ENCODE data around the gene PGBD1.

Gene PGBD1

DNA sequence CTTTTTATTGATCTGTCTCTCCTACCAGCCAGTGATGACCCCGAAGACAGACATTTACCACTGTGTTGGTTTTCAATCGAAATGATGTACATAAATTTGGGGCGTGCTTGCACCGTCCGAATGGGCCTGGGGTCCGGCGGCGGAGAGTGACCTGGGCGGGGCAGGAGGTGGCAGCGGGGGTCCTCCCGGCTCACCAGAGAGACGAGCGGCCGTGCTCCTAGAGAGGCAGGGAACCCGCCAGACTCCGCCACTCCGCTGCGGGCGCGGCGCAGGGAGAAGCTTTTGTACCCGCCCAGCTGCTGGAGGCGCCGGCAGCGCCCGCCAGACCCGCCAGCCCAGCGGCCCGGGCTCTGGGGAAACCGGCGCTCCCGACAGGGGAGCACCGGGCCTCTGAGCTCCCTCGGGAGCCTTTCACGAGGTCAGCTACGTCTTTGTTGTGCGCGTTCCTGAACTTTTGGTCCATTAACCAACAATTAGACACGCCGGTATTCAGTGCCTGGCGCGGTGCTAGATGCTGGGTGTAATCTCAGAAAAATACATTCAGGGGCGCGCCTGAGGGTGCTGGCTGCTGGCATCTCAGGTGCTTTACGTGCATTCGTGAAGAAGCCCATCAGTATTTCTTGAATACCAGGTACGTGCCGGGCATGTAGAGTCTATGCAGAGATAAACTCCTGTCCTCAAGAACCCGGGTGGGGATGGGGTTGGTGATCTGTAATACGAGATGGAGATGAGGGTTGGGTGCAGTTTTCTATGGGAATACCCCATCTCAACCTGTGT lies at the start of gene PGBD1:
Gene PGBD1 (plus strand): TSS at position 285 of the 777 bp plus-strand sequence. CDS start 2,242 bp downstream, outside the sequence.
- peak; percentile 49 for DNase-seq (ENCODE audit: low read depth)

DNA sequence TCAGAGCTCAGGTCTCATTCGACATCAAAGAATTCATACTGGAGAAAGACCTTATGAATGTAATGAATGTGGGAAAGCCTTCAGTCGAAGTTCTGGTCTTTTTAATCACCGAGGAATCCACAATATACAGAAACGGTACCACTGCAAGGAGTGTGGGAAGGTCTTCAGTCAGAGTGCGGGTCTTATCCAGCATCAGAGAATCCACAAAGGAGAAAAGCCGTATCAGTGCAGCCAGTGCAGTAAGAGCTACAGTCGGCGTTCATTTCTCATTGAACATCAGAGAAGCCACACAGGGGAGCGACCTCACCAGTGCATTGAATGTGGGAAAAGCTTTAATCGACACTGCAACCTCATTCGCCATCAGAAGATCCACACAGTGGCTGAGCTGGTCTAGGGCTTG lies 48.6 kb upstream of the PGBD1 start:
- DNase-seq (ENCODE audit: low read depth), result no peak

DNA sequence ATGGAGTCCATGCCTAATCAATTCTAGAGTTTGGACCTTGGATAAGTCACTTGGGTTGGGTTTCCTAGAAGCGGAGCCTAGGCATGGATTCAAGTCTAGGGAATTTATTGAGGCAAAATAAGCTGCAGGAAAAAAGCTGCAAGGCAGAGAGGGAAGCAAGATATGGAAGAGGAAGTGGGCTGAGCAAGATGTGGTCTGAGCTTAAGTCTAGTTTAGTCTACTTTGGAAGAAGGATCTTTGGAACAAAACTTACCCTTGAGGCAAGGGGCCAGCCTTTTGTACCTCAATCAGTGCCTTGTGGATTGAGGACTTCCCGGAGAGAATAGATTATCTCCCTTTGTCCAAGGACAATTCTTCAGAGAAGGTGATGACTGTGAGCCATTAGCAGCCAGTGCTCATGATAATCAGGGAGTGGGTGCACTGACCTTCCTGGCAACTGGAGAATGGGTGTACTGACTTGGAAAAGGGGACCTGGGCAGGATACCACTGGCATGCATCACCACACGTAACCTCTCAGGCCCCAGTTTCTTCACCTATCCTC lies 45.4 kb upstream of the PGBD1 start:
- no peak for DNase-seq (ENCODE audit: low read depth)

- no peak for DNase-seq (ENCODE audit: low read depth)
Measured at GRCh38 chr6:28239636-28240035, 41.7 kb upstream of the PGBD1 start.

- DNase-seq (ENCODE audit: low read depth), result no peak
Measured at GRCh38 chr6:28240471-28240870, 40.9 kb upstream of the PGBD1 start.

DNA sequence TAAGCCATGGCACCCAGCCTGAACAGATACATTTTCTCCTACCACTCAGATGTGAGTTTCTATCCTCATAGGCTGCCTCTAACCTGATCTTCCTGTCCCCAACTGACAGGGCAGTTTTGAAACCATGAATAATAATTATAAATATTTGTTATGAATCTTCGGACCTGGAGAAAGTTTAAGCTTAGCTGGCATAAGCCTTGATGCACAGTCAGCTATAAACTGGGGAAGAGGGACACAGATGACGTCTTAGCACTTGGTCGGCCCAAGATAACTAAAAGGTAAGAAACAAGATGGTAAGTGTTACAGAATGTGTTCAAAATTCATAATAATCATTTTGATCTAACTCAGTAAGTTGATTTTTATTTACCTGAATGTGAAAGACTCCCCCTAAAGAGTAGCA lies 37.4 kb upstream of the PGBD1 start:
- no peak for DNase-seq (ENCODE audit: low read depth)

DNA sequence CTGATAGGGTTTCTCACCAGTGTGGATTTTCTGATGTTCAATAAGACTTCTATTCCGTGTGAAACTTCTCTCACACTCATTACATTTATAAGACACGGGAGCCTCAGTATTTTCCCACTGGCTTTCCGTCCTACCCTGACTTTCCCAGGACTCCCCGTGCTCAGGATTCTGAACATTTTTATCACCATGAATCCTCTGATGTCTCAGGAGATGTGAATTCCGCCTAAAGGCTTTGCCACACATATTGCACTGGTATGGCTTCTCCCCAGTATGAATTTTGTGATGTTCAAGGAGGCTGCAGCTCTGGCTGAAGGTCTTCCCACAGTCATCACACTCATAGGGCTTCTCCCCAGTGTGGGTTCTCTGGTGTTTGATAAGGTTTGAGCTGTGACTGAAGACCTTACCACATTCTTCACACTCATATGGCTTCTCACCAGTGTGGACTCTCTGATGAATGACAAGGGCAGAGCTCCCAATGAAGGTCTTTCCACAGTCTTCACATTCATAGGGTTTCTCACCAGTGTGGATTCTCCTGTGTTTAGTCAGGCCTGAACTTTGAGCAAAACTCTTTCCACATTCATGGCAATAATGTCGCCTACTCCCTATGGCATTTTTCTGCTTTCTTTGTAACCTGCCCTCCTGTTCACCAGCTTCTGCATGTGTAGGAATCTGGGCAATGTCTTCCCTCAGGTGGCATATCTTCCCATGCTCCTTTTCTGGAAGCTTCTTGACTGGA lies 36.0 kb upstream of the PGBD1 start:
- no peak for DNase-seq (ENCODE audit: low read depth)

- DNase-seq (ENCODE audit: low read depth), result no peak
Measured at GRCh38 chr6:28248916-28249315, 32.5 kb upstream of the PGBD1 start.

- no peak for DNase-seq (ENCODE audit: low read depth)
Measured at GRCh38 chr6:28250747-28251146, 30.6 kb upstream of the PGBD1 start.

DNA sequence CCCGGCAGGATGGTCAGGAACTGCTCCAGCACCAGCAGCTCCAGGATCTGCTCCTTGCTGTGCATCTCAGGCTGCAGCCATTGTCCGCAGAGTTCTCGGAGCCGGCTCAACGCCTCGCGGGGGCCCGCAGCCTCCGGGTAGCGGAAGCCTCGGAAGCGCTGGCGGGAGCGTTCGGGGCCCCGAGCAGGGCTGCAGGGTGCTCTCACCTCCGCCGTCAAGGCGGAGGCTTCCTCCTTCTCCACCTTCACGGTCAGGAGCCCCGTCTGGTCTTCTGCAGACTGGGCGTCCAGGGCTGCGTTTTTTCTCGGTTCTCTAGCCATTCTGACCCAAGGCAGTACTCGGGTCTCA lies 29.7 kb upstream of the PGBD1 start:
- DNase-seq (ENCODE audit: low read depth), result peak; percentile 8

DNA sequence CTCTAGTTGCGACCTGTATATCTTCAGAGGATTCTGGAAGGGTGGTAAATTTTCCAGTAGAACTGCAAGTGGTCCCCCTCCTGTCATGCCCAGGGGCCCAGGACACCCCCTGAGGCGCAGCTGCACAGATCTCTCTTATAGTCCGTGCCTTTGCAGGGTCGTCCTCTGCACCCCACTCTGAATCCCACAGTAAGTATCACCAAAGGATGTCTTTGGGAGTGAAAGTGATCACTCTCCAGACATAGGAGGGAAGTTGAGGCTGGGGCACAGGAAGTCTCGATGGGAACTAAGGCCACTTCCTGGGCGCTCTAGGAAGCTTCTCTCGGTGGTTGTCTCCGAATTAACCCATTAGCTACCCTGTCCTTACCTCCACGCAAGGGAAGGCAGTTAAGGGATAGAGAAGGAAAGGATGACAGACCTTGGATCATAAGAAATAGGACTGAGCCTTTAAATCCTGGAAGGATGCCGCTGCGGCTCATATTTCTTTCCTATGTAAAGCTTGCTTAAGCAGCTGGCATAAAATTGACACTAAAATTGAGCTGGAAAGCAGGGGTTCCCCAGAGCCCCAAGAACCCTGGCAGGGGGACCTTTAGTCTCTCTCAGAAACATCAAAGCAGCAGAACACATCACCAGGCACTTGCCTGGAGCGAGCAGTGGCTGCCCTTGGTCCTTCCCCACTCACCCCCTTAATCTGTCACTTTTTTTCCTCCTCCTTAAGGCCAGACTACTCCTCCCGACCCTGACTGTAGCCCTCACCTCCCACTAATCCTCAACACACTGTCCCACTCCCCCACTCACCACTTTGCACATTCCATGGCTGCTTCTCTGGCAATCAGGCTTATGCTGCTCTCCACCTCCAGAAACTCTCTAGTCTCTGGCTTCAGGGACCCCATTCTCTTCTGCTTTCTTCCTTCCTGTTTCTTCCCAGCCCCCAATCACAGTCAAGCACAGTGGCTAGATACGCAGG lies 29.1 kb upstream of the PGBD1 start, which contains the start of gene ZKSCAN4:
Gene ZKSCAN4 (minus strand): TSS at position 261 of the 967 bp plus-strand sequence. CDS start 289 bp downstream, outside the sequence.
- DNase-seq (ENCODE audit: low read depth), result peak; percentile 64

DNA sequence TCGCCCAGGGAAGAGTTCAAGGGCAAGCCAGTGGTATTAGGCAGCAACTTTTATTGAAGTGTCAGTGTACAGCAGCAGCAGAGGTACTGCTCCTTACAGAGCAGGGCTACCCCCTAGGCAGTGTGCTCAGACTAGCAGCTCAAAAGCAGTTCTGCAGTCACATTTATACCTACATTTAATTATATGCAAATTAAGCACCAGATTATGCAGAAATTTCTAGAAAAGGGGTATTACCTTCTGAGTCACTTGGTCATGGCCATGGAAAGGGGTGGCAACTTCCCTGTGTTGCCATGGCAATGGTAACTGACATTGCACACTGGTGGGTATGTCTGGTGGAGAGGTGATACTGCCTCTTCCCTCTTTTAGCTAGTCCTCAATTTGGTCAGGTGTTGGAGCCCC lies 27.3 kb upstream of the PGBD1 start:
- no peak for DNase-seq (ENCODE audit: low read depth)

DNA sequence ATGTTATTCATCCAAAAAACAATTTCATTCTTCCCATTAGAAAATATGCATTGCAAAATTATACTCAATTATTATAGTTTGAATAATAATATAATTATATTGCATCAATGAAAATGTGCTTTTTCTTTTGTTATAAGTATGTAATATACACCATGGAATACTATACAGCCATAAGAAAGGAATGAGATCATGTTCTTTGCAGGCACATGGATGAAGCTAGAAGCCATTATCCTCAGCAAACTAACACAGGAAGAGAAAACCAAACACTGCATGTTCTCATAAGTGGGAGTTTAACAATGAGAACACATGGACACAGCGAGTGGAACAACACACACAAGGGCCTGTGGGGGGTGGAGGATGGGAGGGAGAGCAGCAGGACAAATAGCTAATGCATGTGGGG lies 24.3 kb upstream of the PGBD1 start:
- DNase-seq (ENCODE audit: low read depth), result no peak

GRCh38 chr6:28258877-28259777 lies 22.2 kb upstream of the PGBD1 start, which contains the start of gene NKAPL:
Gene NKAPL (plus strand): TSS chr6:28259297. CDS start chr6:28259372, 75 bp downstream.
- DNase-seq (ENCODE audit: low read depth), result peak; percentile 71

DNA sequence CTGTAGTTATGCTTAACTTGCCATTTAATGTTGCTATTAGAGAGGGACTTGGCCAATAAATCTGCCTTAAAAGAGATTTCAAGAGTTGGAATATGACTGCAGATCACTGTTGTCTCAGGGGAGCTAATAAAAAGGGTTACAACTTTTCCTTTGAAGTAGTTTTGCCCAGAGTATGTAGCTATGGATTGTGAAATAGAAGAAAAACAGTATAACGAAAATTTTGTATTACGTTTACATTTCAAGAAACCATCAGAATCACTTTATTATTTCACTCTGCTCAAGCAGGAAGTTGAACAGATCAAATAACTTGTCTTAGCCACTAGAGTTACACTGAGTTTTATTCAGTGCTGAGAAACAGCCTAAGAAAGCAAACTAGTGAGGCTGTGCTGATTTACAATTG lies 17.4 kb upstream of the PGBD1 start:
- no peak for DNase-seq (ENCODE audit: low read depth)

DNA sequence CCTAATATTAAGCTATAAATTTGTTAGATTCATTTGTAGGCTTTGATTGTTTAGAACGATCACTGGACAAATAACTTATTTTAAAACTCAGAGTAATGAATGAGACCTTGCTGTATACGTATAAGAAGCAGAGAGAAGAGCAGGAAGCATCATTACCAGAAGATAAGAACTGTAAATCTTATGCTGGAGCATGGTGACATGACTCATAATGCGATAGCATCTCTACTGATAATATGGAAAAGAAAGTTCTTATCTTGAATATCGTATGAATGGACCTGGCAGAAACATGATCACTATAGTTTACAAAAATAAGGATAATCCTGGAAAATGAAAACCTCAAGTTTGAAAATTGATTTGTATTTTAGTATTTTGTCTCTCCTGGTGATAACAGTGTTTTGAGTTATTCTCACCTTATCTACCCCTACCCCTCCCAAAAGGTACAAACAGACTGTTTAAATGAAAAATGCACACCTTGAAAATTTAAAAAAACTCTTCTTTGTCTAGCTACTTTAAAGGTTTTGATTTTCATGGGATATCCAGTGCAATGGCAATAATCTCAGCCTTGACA lies 16.5 kb upstream of the PGBD1 start:
- DNase-seq (ENCODE audit: low read depth), result no peak

DNA sequence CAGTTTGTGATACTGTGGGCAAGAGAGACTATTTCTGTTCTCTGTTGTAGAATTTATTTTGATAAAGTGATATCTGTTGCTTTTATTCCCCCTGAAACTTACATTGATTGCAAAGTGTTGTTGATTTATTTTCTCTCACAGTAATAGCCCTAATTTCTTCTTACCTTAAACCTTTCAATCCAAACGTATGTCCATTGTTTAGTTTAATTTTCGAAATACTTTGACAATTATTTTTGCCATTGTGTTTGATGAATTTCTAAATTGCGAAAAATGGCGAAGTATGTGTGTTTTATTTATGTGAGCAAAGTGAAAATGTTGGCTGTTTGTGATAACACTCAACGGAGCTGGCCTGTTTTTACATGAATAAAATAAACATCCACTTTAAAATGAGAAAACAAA lies 14.8 kb upstream of the PGBD1 start:
- no peak for DNase-seq (ENCODE audit: low read depth)

GRCh38 chr6:28266962-28267694 lies 14.2 kb upstream of the PGBD1 start, which contains the start of gene ZSCAN26:
Gene ZSCAN26 (plus strand): TSS chr6:28267143. CDS start chr6:28271920, 4,777 bp downstream.
- peak; percentile 82 for DNase-seq (ENCODE audit: low read depth)

DNA sequence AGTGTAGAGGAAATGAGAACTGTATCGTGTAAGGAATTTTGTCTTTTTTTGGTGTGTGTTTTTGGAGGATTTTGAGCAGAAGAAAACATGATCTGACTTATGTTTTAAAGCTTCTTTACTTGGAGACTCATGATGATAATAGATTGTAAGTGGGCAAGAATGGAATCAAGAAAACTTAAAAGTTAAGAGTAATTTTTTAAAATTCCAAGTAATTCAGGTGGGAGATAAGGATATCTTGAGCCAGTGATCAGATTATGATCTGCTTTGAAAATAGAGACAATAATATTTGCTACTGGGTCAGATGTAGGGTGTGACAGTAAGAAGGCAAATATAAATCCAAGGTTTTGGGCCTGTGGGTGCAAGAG lies 13.7 kb upstream of the PGBD1 start:
- DNase-seq (ENCODE audit: low read depth), result no peak

- no peak for DNase-seq (ENCODE audit: low read depth)
Measured at GRCh38 chr6:28269492-28269891, 11.9 kb upstream of the PGBD1 start.

Data from stimulated activated CD8-positive, alpha-beta memory T cell treated with anti-CD3 and anti-CD28 coated beads, Interleukin-4, amount 100 ng/mL, for 24 hours (primary cell).